Measurements from ENCODE around the gene CHMP2A. TPM values are rescaled to one million over a fixed set of nuclear protein-coding genes. Genes with fewer than 3 reads are reported as not detected.
A peak's percentile ranks its signal among the peaks of the same experiment; 100 is the strongest.

CHMP2A gene
- total and polyA plus RNA-seq, 2 donors (not counting 1 experiment from before 2014, with no cell fraction given), result 62.5 to 97.5 TPM

DNA sequence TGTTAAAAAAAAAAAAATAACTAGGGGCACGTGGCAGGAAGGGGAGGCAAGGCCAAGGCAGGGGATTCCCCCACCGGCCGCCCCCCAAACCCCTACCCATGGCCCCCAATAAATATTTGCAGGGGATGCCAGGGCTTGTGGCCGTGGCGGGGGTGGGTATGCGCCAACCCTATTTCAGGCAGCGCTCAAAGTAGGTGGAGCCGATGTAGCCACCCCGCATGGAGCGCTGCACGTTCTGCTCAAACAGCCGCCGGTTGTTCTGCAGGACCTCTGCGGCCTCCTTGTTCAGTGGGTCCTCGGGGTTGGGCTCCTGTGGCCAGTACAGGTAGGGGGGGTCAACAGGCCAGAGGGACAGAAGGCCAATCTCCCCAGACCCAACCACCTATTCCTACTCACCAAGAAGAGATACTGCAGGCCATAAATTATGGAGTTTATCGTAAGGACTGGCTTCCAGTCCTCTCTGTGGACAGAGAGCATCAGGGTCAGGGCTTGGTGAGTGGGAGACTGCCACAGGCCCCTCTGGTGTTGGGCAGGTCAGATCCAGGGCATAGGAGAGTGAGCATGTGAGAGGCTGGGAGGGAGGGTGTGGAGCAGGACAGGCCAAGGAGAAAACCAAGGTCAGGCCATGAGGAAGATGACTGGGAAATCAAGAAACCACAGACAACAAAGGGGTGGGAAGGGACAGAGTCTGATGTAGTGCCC is 1.2 kb upstream of the CHMP2A start:
- Histone ChIP-seq H3K27me3 (replicated peaks in 1 of 4; ENCODE audit: control extremely low read depth in 1 of 4, control insufficient read depth in 3 of 4, insufficient read depth in 4 of 4, low read length in 3 of 4) (no peaks in the 10 kb centered on the region), H3K79me2 (ENCODE audit: control insufficient read depth, insufficient read depth, low read length) (peaks cover 43% of the 10 kb centered on the region), H3K27ac (ENCODE audit: low read length in 2 of 2) (peak overlapping the region; percentile 94 to 98), H2AFZ (ENCODE audit: insufficient read depth, low read depth, low read length, poor library complexity, severe bottlenecking) (no peak overlapping the region), H4K20me1 (ENCODE audit: control insufficient read depth, insufficient read depth, low read length, poor library complexity, severe bottlenecking) (peaks cover 16% of the 10 kb centered on the region), H3K4me2 (replicated peaks; ENCODE audit: low read depth, low read length, poor library complexity, severe bottlenecking) (peak overlapping the region; percentile 97), H3K9ac (ENCODE audit: low read length) (no peak overlapping the region), H3K4me1 (ENCODE audit: control insufficient read depth in 2 of 2, insufficient read depth in 2 of 2, low read length in 2 of 2) (peaks cover 32 to 48% of the 10 kb centered on the region in 2 donors), H3K9me3 (ENCODE audit: control extremely low read depth in 1 of 3, control insufficient read depth in 2 of 3, insufficient read depth in 1 of 3, low read length in 2 of 3) (no peaks in the 10 kb centered on the region), H3K4me3 (ENCODE audit: control extremely low read depth in 1 of 5, extremely low read depth in 1 of 5, insufficient read depth in 1 of 5, low read depth in 2 of 5, low read length in 4 of 5) (peak overlapping the region in 1 of 5 experiments; percentile 75), H3K36me3 (replicated peaks in 1 of 2; ENCODE audit: control extremely low read depth in 1 of 2, control insufficient read depth in 1 of 2, extremely low read depth in 1 of 2, insufficient read depth in 2 of 2, low read length in 1 of 2) (peaks cover 6 to 31% of the 10 kb centered on the region in 2 experiments)
- CTCF ChIA-PET, result interaction anchor here (1.2 to 3.3 kb wide), 4 partner anchors 8 to 36 kb away, joined by 3 to 20 read pairs (median 10); partner anchors contain the start of genes TRIM28 and ZBTB45
- peak overlapping the region; percentile 96 for H3K4me3 Mint-ChIP-seq
- WGBS (ENCODE audit: insufficient coverage), result 96% methylated on average over 8 of the region's 16 CpGs
- H3K27ac Mint-ChIP-seq, result peak overlapping the region; percentile 88
- TF ChIP-seq, protein P1, sequence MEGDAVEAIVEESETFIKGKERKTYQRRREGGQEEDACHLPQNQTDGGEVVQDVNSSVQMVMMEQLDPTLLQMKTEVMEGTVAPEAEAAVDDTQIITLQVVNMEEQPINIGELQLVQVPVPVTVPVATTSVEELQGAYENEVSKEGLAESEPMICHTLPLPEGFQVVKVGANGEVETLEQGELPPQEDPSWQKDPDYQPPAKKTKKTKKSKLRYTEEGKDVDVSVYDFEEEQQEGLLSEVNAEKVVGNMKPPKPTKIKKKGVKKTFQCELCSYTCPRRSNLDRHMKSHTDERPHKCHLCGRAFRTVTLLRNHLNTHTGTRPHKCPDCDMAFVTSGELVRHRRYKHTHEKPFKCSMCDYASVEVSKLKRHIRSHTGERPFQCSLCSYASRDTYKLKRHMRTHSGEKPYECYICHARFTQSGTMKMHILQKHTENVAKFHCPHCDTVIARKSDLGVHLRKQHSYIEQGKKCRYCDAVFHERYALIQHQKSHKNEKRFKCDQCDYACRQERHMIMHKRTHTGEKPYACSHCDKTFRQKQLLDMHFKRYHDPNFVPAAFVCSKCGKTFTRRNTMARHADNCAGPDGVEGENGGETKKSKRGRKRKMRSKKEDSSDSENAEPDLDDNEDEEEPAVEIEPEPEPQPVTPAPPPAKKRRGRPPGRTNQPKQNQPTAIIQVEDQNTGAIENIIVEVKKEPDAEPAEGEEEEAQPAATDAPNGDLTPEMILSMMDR (IDR thresholded peaks at IDR 0.05), result no peak
- TF ChIP-seq EZH2 (IDR thresholded peaks at IDR 0.05; ENCODE audit: borderline replicate concordance, insufficient read depth, low read depth, low read length, poor library complexity, severe bottlenecking), result no peak
- ATAC-seq (ENCODE audit: low read depth), result no peak
- POLR2A ChIA-PET, result interaction anchor here (2.1 kb wide), 1 partner anchor 16 kb away, joined by 13 read pairs; the partner anchor contains the start of gene MZF1
- peak; percentile 36 for DNase-seq
- intact Hi-C loops (cut with micrococcal nuclease), result loop anchor here (1.0 kb wide), 2 partner anchors 12 to 37 kb away; partner anchors contain the start of genes TRIM28 and ZBTB45
- H3K4me1 Mint-ChIP-seq, result peaks cover 62% of the 10 kb centered on the region
- H3K27me3 Mint-ChIP-seq, result no peaks in the 10 kb centered on the region
- no peaks in the 10 kb centered on the region for H3K9me3 Mint-ChIP-seq (ENCODE audit: insufficient read depth)

Measured in B cell (primary cell).